Keratinocyte (primary cell): ENCODE data around the gene ZNRF1. TPM values are rescaled to one million over a fixed set of nuclear protein-coding genes. Genes with fewer than 3 reads are reported as not detected.

Source experiments
- DNase-seq: peaks from one replicate; pipeline ENCODE4 v3.0.0-alpha.2; 2011; ENCODE audit warnings: low read depth, missing footprints, low spot score
- FAIRE-seq: peaks from 2 replicates; lab custom pipeline; 2011; peaks lifted over from hg19 to GRCh38; lab: Jason Lieb, UNC
- H2AFZ ChIP-seq: 2 replicates; pipeline ENCODE4 v1.6.0; 2012; ENCODE audit warnings: low read length, control low read depth, inconsistent platforms; ENCODE audit not compliant: control insufficient read depth
- H3K27ac ChIP-seq: 2 replicates; pipeline ENCODE4 v1.5.1; 2011; ENCODE audit warnings: low read length; ENCODE audit not compliant: control insufficient read depth, insufficient read depth
- H3K27me3 ChIP-seq: 3 replicates; pipeline ENCODE4 v1.6.0; 2011; ENCODE audit warnings: low read length; ENCODE audit not compliant: control insufficient read depth, insufficient read depth; ENCODE audit errors: extremely low read depth
- H3K36me3 ChIP-seq, 2 experiments: 2 replicates in 1 of 2; 3 replicates in 1 of 2; pipeline ENCODE4 v1.5.1; 2011; ENCODE audit warnings: low read length in 2 of 2, mild to moderate bottlenecking in 1 of 2; ENCODE audit not compliant: control insufficient read depth in 2 of 2, insufficient read depth in 2 of 2; ENCODE audit errors: extremely low read depth in 1 of 2
- H3K4me1 ChIP-seq: 3 replicates; pipeline ENCODE4 v1.5.1; 2011; ENCODE audit warnings: low read length; ENCODE audit not compliant: control insufficient read depth, insufficient read depth; ENCODE audit errors: extremely low read depth
- H3K4me2 ChIP-seq: 3 replicates; pipeline ENCODE4 v1.6.0; 2011; ENCODE audit warnings: low read depth, low read length; ENCODE audit not compliant: control insufficient read depth, insufficient read depth; ENCODE audit errors: extremely low read depth
- H3K4me3 ChIP-seq, 3 experiments: fragments of 200-600 bp in 1 of 3; sonication (generic) in 1 of 3; 2 replicates in 2 of 3; 3 replicates in 1 of 3; pipeline ENCODE4 v1.5.1; 2011 to 2016; ENCODE audit warnings: low read length in 3 of 3, mild to moderate bottlenecking in 3 of 3, control low read depth in 2 of 3, inconsistent platforms in 1 of 3, low read depth in 1 of 3, mixed read lengths in 1 of 3, mixed run types in 1 of 3, moderate library complexity in 1 of 3; ENCODE audit not compliant: control insufficient read depth in 2 of 3, insufficient read depth in 2 of 3; ENCODE audit errors: extremely low read depth in 1 of 3
- H3K79me2 ChIP-seq: 2 replicates; pipeline ENCODE4 v1.6.0; 2012; ENCODE audit warnings: low read length; ENCODE audit not compliant: control insufficient read depth, insufficient read depth
- H3K9ac ChIP-seq: 3 replicates; pipeline ENCODE4 v1.6.0; 2011; ENCODE audit warnings: low read length; ENCODE audit not compliant: control insufficient read depth, insufficient read depth; ENCODE audit errors: extremely low read depth
- H3K9me1 ChIP-seq: 3 replicates; pipeline ENCODE4 v1.6.0; 2011; ENCODE audit warnings: low read length; ENCODE audit not compliant: control insufficient read depth, insufficient read depth; ENCODE audit errors: extremely low read depth
- H3K9me3 ChIP-seq: 2 replicates; pipeline ENCODE4 v1.5.1; 2012; ENCODE audit warnings: low read depth, low read length; ENCODE audit not compliant: control insufficient read depth
- H4K20me1 ChIP-seq: 3 replicates; pipeline ENCODE4 v1.6.0; 2011; ENCODE audit warnings: low read length; ENCODE audit not compliant: control insufficient read depth, insufficient read depth; ENCODE audit errors: extremely low read depth
- EZH2 ChIP-seq: IDR thresholded peaks from one replicate; pipeline ENCODE4 v1.6.1; 2012; ENCODE audit warnings: inconsistent platforms, mild to moderate bottlenecking, low read length, moderate library complexity
- dilution Hi-C: fragments of 300-500 bp; cut with MboI; formaldehyde crosslinking; loops from one replicate; pipeline ENCODE4 v1.7.0; 2020; ENCODE audit warnings: low sequenced_read_pairs; ENCODE audit not compliant: extremely low pct_ligation_motif_present
- polyA plus RNA-seq, 5 experiments: library from polyadenylated mRNA; depleted of rRNA in 3 of 5; stranded (reverse) in 3 of 5; stranded (forward) in 1 of 5; unstranded in 1 of 5; fragments of >200 nt; gene quantifications; 1 replicate in 1 of 5; 2 replicates in 3 of 5; 3 replicates in 1 of 5; pipeline versions ENCODE4 v1.2.1 to v1.2.3, GENCODE V29; 2011 to 2012; ENCODE audit warnings: missing spikeins in 2 of 5, low read depth in 1 of 5, low replicate concordance in 1 of 5
- TF ChIP-seq, protein P1 (sequence below), 3 experiments: IDR thresholded peaks in 1 of 3; conservative IDR thresholded peaks in 1 of 3; optimal IDR thresholded peaks in 1 of 3; 2 replicates in 2 of 3; 3 replicates in 1 of 3; pipeline versions ENCODE3 to v1.5.1; 2011; ENCODE audit warnings: low read length in 3 of 3, mild to moderate bottlenecking in 3 of 3, moderate library complexity in 2 of 3, control low read depth in 1 of 3, inconsistent platforms in 1 of 3; ENCODE audit not compliant: insufficient read depth in 2 of 3; ENCODE audit errors: extremely low read depth in 1 of 3

The ZNRF1 gene
- polyA plus RNA-seq, 1 donor (not counting 4 experiments of a cell fraction or from before 2014, with no cell fraction given): 19.1 TPM

DNA sequence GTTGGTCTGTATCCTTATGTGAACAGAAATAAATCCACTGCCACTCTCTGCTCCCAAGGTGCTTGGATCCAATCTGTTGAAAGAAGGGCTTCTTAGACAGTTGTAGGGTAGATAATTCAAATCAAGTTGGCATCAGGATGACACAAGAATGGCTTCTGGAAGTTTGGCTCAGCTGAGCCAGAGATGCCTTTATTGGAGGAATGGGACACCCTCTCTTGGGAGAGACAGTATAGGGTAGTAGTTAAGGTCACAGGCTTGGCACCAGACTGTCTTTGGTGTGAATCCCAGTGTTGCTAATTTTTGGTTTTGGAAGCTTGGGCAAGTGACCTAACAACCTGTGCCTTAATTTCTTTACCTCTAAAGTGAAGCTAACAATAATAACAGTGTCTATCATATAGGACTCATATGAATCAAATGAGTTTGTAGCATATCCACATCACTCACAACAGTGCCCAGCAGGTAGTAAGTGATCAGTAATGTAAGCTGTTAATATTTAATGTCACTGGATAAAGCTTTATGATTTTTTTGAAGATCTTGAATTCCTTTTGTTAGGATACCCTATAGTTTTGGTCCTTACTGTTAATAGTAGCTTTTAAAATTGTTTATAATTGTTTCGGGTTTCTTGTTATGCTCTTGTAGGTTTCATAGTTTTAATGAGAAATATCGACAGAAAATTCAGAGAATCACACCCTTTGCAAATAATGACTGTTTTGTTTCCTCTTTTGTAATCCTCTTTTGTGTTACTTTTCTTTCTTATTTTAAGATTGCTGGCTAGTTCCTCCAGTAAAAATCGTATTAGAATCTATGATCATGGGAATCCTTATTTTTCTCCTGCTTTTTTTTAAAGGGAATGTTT lies 19.1 kb downstream of the ZNRF1 start:
- Histone ChIP-seq H3K4me2 (no peak overlapping the region), H3K4me1 (peaks cover 3% of the 10 kb centered on the region), H3K9me3 (peaks cover 3% of the 10 kb centered on the region), H3K36me3 (no peaks in the 10 kb centered on the region), H3K4me3 (no peak overlapping the region), H3K27me3 (no peaks in the 10 kb centered on the region), H3K79me2 (peaks cover 70% of the 10 kb centered on the region), H3K9ac (no peak overlapping the region), H2AFZ (no peak overlapping the region), H3K27ac (no peak overlapping the region), H4K20me1 (no peaks in the 10 kb centered on the region), H3K9me1 (no peaks in the 10 kb centered on the region)
- DNase-seq: no peak
- dilution Hi-C loops: no loop called here
- no peak for FAIRE-seq
- TF ChIP-seq, protein P1, sequence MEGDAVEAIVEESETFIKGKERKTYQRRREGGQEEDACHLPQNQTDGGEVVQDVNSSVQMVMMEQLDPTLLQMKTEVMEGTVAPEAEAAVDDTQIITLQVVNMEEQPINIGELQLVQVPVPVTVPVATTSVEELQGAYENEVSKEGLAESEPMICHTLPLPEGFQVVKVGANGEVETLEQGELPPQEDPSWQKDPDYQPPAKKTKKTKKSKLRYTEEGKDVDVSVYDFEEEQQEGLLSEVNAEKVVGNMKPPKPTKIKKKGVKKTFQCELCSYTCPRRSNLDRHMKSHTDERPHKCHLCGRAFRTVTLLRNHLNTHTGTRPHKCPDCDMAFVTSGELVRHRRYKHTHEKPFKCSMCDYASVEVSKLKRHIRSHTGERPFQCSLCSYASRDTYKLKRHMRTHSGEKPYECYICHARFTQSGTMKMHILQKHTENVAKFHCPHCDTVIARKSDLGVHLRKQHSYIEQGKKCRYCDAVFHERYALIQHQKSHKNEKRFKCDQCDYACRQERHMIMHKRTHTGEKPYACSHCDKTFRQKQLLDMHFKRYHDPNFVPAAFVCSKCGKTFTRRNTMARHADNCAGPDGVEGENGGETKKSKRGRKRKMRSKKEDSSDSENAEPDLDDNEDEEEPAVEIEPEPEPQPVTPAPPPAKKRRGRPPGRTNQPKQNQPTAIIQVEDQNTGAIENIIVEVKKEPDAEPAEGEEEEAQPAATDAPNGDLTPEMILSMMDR (optimal IDR thresholded peaks at IDR 0.05 in 1 of 3, IDR thresholded peaks at IDR 0.05 in 1 of 3, conservative IDR thresholded peaks at IDR 0.05 in 1 of 3; ENCODE audit: extremely low read depth in 1 of 3, insufficient read depth in 2 of 3, low read length in 3 of 3): no peak
- no peak for TF ChIP-seq EZH2

DNA sequence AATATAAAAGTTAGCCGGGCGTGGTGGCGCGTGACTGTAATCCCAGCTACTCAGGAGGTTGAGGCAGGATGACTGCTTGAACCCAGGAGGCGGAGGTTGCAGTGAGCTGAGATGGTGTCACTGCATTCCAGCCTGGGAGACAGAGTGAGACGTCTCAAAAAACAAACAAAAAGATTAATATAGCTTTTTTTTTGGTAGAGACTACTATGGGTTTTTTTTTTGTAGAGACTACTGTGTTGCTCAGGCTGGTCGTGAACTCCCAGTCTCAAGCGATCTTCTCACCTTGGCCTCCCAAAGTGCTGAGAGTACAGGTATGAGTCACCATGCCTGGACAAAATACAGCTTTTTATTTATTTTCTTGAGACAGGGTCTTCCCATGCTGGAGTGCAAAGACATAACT lies 20.2 kb downstream of the ZNRF1 start:
- TF ChIP-seq, protein P1 (optimal IDR thresholded peaks at IDR 0.05 in 1 of 3, IDR thresholded peaks at IDR 0.05 in 1 of 3, conservative IDR thresholded peaks at IDR 0.05 in 1 of 3; ENCODE audit: extremely low read depth in 1 of 3, insufficient read depth in 2 of 3, low read length in 3 of 3): no peak
- TF ChIP-seq EZH2: no peak
- Histone ChIP-seq H3K9ac (no peak overlapping the region), H3K4me3 (no peak overlapping the region), H3K4me1 (no peaks in the 10 kb centered on the region), H3K27ac (no peak overlapping the region), H3K27me3 (no peaks in the 10 kb centered on the region), H3K79me2 (peaks cover 64% of the 10 kb centered on the region), H3K9me3 (peaks cover 3% of the 10 kb centered on the region), H2AFZ (no peak overlapping the region), H3K9me1 (no peaks in the 10 kb centered on the region), H3K36me3 (no peaks in the 10 kb centered on the region), H3K4me2 (no peak overlapping the region), H4K20me1 (no peaks in the 10 kb centered on the region)
- no peak for FAIRE-seq
- no peak for DNase-seq
- dilution Hi-C loops: no loop called here
